Colon (tissue), 2 donors: ENCODE results near the gene ZNF484.
"Not testable (repeated sequence)": the region's sequence is repeated elsewhere in the genome, so short reads cannot be mapped to it uniquely, and the experiment has no call there.

Experiments used
- FAIRE-seq: peaks from 2 replicates; lab custom pipeline; 2012; peaks lifted over from hg19 to GRCh38; lab: Jason Lieb, UNC
- donor health status: control.
- donor health status: control.

The ZNF484 gene

DNA sequence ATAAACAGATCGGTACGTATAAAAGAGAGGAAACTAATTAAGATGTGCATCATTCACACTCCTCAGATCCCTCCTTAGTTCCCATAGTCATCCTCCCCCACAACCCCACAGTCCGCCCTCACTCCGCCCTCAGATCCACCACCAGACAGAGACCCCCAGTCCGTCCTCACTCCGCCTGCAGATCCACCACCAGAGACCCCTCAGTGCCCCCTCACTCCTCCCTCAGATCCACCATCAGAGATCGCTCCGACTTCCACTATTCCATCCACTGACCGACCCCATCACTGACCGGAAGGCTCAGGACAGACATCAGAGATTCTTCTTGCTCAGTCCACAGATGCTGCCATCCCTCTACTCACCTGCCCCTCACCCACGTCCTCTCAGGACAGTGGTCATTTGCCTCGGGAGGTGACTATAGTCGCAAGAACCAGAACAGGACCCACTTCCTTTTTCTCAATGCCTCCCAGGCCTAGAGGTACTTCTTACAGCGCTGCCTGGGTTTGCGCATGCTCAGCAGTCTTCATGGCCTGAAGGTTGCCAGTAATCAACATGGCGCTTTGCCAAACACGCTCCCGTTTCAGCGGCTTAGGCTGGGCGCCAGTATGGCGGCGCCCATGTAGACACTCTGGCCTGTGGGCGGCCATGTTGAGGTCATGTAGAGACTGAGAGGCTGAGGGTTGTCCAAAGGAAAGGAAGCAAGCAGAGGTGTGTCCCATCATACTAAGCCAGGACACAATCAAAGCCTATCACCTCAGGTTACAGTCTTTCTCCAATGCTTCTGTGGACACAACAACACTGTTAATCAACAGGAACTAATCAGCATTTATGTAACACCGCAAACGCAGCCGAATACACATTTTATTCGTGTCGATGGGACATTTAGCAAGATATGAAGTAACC is at the start of gene ZNF484:
Gene ZNF484, minus strand, starts transcription at position 508 of the 900 bp plus-strand sequence. CDS start 3,009 bp downstream, outside the sequence.
- peak; percentile 90 for FAIRE-seq

- FAIRE-seq: no peak
These were observed 42.6 kb upstream of the ZNF484 start for GRCh38 chr9:92920437-92920836.

- no peak for FAIRE-seq
These were observed 39.5 kb upstream of the ZNF484 start for GRCh38 chr9:92917176-92917800.

- no peak for FAIRE-seq
These were observed 34.0 kb upstream of the ZNF484 start for GRCh38 chr9:92911511-92912475.

- FAIRE-seq: not testable (repeated sequence)
These were observed 27.3 kb upstream of the ZNF484 start for GRCh38 chr9:92905137-92905536.

GRCh38 chr9:92897323-92897722 is 19.5 kb upstream of the ZNF484 start:
- no peak for FAIRE-seq

DNA sequence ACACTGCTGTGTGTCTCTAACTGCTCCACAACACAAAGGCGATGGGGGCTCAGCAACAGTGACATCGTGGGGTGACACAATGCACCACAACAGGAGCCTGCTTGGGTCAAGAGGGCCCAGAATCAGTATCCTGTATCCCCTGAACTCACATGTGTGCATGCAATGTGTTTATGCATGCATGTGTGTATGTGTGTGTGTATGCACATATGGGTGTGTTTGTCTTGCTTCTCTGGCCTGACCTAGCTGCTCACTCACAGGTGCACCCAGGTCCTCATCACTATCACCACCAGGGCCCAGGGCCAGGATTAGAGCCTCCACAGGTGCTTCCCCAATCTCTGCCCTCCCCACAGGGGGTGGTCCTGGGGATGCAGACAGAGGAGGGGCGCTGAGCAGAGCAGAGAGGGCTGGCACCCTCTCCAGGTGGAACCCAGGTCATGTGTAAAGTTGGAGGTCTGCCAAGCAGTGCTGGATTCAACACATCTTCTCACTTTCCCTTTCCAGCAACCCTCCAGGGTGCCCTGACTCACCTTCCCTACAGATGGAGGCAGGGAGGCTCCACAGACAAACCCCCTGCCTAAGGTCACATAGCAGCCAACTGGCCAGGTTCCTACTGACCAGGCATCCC is 18.1 kb upstream of the ZNF484 start:
- no peak for FAIRE-seq

DNA sequence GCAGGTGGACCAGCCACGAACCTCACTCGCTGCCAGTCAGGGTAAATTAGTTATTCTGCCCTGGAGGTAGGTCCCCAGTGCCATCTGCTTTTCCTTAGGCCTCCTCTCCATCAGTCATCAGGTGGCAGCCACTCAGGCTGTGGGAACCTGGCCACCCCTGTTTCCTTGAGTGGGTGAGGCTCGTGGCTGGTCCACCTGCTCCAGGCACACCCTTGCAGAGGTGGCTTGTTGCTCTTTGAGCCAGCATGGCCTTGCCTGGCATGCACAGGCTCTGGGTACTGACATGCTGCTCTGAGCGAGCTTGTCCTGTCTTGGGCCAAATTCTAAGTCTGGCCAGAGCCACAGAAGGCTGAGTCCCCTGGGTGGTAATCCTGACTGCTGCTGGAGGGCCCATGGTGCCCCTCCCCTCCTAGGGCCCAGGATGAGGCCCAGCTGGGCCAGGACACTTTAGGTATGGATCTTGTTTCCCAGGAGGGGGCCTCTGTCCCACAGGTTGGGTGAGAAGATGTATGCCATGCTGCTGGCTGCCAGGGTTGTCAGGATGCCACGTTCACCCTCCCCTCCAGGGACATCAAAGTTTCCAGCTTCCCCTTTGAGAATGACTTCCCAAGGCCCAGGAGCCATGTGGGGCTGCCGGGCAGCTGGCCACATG is 17.0 kb upstream of the ZNF484 start:
- FAIRE-seq: no peak

- FAIRE-seq: not testable (repeated sequence)
These were observed 16.2 kb upstream of the ZNF484 start for GRCh38 chr9:92893916-92894610.

GRCh38 chr9:92892276-92892675 is 14.4 kb upstream of the ZNF484 start:
- not testable (repeated sequence) for FAIRE-seq

DNA sequence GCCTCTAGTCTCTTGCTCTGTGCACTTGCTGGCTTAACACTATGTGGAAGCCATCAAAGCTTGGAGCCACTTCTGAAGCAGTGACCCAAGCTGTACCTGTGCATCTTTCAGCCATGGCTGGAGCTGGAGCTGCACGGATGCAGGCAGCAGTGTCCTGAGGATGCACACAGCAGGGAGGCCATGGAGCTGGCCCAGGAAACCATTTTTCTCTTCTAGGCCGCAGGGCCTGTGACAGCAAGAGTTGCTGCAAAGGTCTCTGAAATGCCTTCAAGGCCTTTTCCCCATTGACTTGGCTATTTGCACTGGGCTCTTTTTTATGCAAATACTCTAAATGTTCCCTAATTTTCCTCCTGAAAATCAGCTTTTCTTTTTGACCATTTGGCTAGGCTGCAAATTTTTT is 12.9 kb upstream of the ZNF484 start:
- FAIRE-seq: no peak

DNA sequence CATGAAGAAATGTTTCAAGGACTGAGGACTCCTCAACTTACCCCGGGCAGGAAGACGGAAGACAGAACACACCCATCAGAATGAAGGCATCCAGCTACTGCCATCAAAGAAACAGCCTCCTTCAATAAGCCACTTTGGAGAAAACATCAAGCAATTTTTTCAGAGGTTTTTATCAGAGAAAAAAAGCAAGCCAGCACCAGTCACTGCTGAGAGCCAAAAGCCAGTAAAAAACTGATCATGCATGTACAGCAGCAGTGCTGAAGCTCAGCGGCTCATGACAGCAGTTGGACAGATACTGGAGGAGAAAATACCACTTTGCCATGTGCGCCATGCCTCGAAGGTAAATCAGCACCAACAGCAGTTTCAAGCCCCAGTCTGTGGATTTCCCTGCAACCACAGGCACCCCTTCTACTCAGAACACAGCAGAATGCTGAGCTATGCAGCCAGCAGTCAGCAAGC is 10.1 kb upstream of the ZNF484 start:
- no peak for FAIRE-seq

DNA sequence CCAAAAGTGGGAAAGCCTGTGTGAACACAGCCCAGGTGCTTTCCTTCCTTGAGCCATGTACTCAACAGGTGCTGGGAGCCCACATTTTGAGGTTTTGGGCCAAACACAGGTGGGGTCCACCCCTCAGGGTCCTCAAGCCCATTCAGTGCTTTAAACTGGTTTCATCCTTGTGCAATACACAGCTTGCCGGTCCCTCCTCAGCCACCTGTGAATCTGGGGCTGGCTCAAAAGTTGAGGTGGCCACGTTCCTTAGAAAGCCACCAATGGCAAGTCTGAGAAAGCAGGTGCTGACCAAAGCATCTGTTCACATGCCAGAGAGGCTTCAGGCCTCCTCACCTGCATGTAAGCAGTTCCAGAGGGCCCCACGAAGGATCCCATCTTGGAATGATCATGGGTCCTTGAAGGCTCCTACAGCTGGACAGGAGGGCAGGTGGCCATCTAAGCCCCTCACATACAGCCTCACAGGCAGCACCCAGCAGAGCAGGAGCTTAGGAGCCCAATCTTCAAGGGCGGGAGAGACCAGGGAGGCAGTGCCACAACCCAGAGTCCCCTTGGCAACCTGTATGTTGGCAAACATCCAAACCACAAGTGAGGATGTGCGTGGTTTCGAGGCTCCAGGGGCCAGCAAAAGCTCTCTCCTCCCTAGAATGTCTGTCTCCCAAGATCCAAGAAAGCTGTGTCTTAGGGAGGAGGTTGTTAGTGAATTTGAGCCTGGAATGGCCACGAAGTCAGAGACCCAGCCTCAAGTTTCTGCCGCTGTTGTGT is 9.2 kb upstream of the ZNF484 start:
- not testable (repeated sequence) for FAIRE-seq

GRCh38 chr9:92883666-92884405 is 6.0 kb upstream of the ZNF484 start:
- not testable (repeated sequence) for FAIRE-seq

- no peak for FAIRE-seq
These were observed 4.4 kb upstream of the ZNF484 start for GRCh38 chr9:92882276-92882675.

- no peak for FAIRE-seq
These were observed 2.5 kb downstream of the ZNF484 start for GRCh38 chr9:92875373-92875772.

- FAIRE-seq: no peak
These were observed 7.5 kb downstream of the ZNF484 start for GRCh38 chr9:92870289-92870688.

DNA sequence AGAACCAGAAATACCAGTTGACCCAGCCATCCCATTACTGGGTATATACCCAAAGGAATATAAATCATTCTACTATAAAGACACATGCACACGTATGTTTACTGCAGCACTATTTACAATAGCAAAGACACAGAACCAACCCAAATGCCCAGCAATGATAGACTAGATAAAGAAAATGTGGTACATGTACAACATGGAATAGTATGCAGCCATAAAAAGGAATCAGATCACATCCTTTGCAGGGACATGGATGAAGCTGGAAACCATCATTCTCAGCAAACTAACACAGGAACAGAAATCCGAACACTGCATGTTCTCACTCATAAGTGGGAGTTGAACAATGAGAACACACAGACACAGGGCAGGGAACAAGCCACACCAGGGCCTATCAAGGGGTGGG is 11.2 kb downstream of the ZNF484 start:
- FAIRE-seq: not testable (repeated sequence)

- no peak for FAIRE-seq
These were observed 13.7 kb downstream of the ZNF484 start for GRCh38 chr9:92864152-92864551.
